H9 (cell line): ENCODE measurements around the gene CLRN1. TPM values are rescaled to one million over a fixed set of nuclear protein-coding genes. Genes with fewer than 3 reads are reported as not detected.

Source experiments
- DNase-seq: peaks from one replicate; pipeline ENCODE4 v3.0.0-alpha.2; 2017
- H2AFZ ChIP-seq: one replicate; pipeline ENCODE4 v1.6.1; 2013; ENCODE audit warnings: mild to moderate bottlenecking, low read length, control low read depth, moderate library complexity
- H2AK5ac ChIP-seq: 2 replicates; pipeline ENCODE4 v1.6.1; 2013; ENCODE audit warnings: low read length, control low read depth, mixed read lengths; ENCODE audit not compliant: insufficient read length
- H2BK120ac ChIP-seq: one replicate; pipeline ENCODE4 v1.6.1; 2013; ENCODE audit warnings: low read depth, mild to moderate bottlenecking, low read length, control low read depth, inconsistent platforms; ENCODE audit not compliant: poor library complexity, severe bottlenecking
- H2BK12ac ChIP-seq: 2 replicates; pipeline ENCODE4 v1.6.1; 2013; ENCODE audit warnings: low read length, control low read depth, mixed read lengths, low read depth; ENCODE audit not compliant: insufficient read length
- H2BK15ac ChIP-seq: 2 replicates; pipeline ENCODE4 v1.6.1; 2013; ENCODE audit warnings: low read depth, low read length, control low read depth
- H2BK20ac ChIP-seq: one replicate; pipeline ENCODE4 v1.6.1; 2013; ENCODE audit warnings: low read depth, mild to moderate bottlenecking, low read length, control low read depth, inconsistent platforms; ENCODE audit not compliant: poor library complexity, severe bottlenecking
- H2BK5ac ChIP-seq: 2 replicates; pipeline ENCODE4 v1.6.1; 2013; ENCODE audit warnings: low read length, control low read depth, mixed read lengths; ENCODE audit not compliant: insufficient read length
- H3K14ac ChIP-seq: 2 replicates; pipeline ENCODE4 v1.6.1; 2013; ENCODE audit warnings: low read length, control low read depth; ENCODE audit not compliant: insufficient read depth
- H3K18ac ChIP-seq: 2 replicates; pipeline ENCODE4 v1.6.1; 2013; ENCODE audit warnings: low read depth, mild to moderate bottlenecking, mixed read lengths, low read length, control low read depth; ENCODE audit not compliant: insufficient read length
- H3K23ac ChIP-seq: 2 replicates; pipeline ENCODE4 v1.6.1; 2013; ENCODE audit warnings: low read length, control low read depth, mixed read lengths, low read depth; ENCODE audit not compliant: insufficient read length
- H3K23me2 ChIP-seq: 2 replicates; pipeline ENCODE4 v1.6.1; 2013; ENCODE audit warnings: low read depth, mild to moderate bottlenecking, mixed read lengths, low read length, control low read depth; ENCODE audit not compliant: insufficient read length, poor library complexity, severe bottlenecking
- H3K27ac ChIP-seq: 2 replicates; pipeline ENCODE4 v1.5.1; 2013; ENCODE audit warnings: low read length, control low read depth, mixed read lengths, low read depth; ENCODE audit not compliant: insufficient read length
- H3K27me3 ChIP-seq: 2 replicates; pipeline ENCODE4 v1.6.1; 2013; ENCODE audit warnings: low read length, control low read depth, inconsistent platforms; ENCODE audit not compliant: insufficient read depth
- H3K4ac ChIP-seq: 2 replicates; pipeline ENCODE4 v1.6.1; 2013; ENCODE audit warnings: low read depth, mild to moderate bottlenecking, control low read depth, inconsistent platforms, low read length, moderate library complexity
- H3K4me1 ChIP-seq: 2 replicates; pipeline ENCODE4 v1.6.1; 2013; ENCODE audit warnings: low read length, control low read depth, inconsistent platforms; ENCODE audit not compliant: insufficient read depth
- H3K4me2 ChIP-seq: 2 replicates; pipeline ENCODE4 v1.6.1; 2013; ENCODE audit warnings: low read length, control low read depth, mixed read lengths; ENCODE audit not compliant: insufficient read length, insufficient read depth
- H3K56ac ChIP-seq: 2 replicates; pipeline ENCODE4 v1.6.1; 2013; ENCODE audit warnings: low read depth, mild to moderate bottlenecking, mixed read lengths, low read length, control low read depth; ENCODE audit not compliant: insufficient read length
- H3K79me1 ChIP-seq: 2 replicates; pipeline ENCODE4 v1.6.1; 2013; ENCODE audit warnings: low read depth, mild to moderate bottlenecking, moderate library complexity, low read length, control low read depth, inconsistent platforms; ENCODE audit not compliant: insufficient read depth, poor library complexity, severe bottlenecking
- H3K79me2 ChIP-seq: 2 replicates; pipeline ENCODE4 v1.6.1; 2013; ENCODE audit warnings: low read length, control low read depth, inconsistent platforms; ENCODE audit not compliant: insufficient read depth
- H3K9ac ChIP-seq: 2 replicates; pipeline ENCODE4 v1.6.1; 2013; ENCODE audit warnings: low read length, control low read depth, mixed read lengths; ENCODE audit not compliant: insufficient read length; ENCODE audit errors: extremely low read depth
- H3K9me3 ChIP-seq: one replicate; pipeline ENCODE4 v1.6.1; 2013; ENCODE audit warnings: low read depth, low read length, inconsistent platforms; ENCODE audit not compliant: control insufficient read depth
- H3T11ph ChIP-seq: one replicate; pipeline ENCODE4 v1.6.1; 2013; ENCODE audit warnings: mild to moderate bottlenecking, low read length, control low read depth, inconsistent platforms
- H4K20me1 ChIP-seq: one replicate; pipeline ENCODE4 v1.6.1; 2013; ENCODE audit not compliant: control insufficient read depth, insufficient read length, insufficient read depth
- H4K5ac ChIP-seq: 2 replicates; pipeline ENCODE4 v1.6.1; 2013; ENCODE audit warnings: low read depth, mild to moderate bottlenecking, mixed read lengths, low read length, control low read depth; ENCODE audit not compliant: insufficient read length
- H4K8ac ChIP-seq: replicated peaks from 2 replicates; pipeline ENCODE4 v1.6.1; 2013; ENCODE audit warnings: low read length, control low read depth, mixed read lengths, low read depth; ENCODE audit not compliant: insufficient read length
- H4K91ac ChIP-seq: 2 replicates; pipeline ENCODE4 v1.6.1; 2013; ENCODE audit warnings: low read depth, mild to moderate bottlenecking, moderate library complexity, mixed read lengths, low read length, control low read depth; ENCODE audit not compliant: insufficient read length
- H3K27ac Mint-ChIP-seq, 3 experiments: 2 replicates in 2 of 3; 3 replicates in 1 of 3; pipeline ENCODE4 v1.8.0; 2020 to 2021; ENCODE audit warnings: mixed read lengths in 3 of 3, mild to moderate bottlenecking in 1 of 3, moderate library complexity in 1 of 3
- H3K27me3 Mint-ChIP-seq: 2 replicates; pipeline ENCODE4 v1.8.0; 2021; ENCODE audit warnings: low read depth, mild to moderate bottlenecking, moderate library complexity, mixed read lengths
- H3K36me3 Mint-ChIP-seq, 3 experiments: 2 replicates in 2 of 3; 3 replicates in 1 of 3; pipeline ENCODE4 v1.8.0; 2020 to 2021; ENCODE audit warnings: low read depth in 3 of 3, mixed read lengths in 3 of 3; ENCODE audit not compliant: insufficient read depth in 1 of 3
- H3K4me1 Mint-ChIP-seq, 2 experiments: 2 replicates each; pipeline ENCODE4 v1.8.0; 2020; ENCODE audit warnings: mixed read lengths in 2 of 2
- H3K4me3 Mint-ChIP-seq, 2 experiments: 2 replicates in 1 of 2; 3 replicates in 1 of 2; pipeline ENCODE4 v1.8.0; 2020 to 2021; ENCODE audit warnings: mild to moderate bottlenecking in 2 of 2, mixed read lengths in 2 of 2, moderate library complexity in 1 of 2
- H3K9me3 Mint-ChIP-seq, 2 experiments: 2 replicates in 1 of 2; 3 replicates in 1 of 2; pipeline ENCODE4 v1.8.0; 2020; ENCODE audit warnings: mild to moderate bottlenecking in 2 of 2, mixed read lengths in 2 of 2, moderate library complexity in 1 of 2
- WGBS: extraction: QIAGEN DNeasy Blood & Tissue Kit; methylation state at CpG from one replicate; pipeline ENCODE4 v1.1.7; 2013; ENCODE audit warnings: missing lambda C conversion rate, low lambda C conversion rate, mixed read lengths; ENCODE audit not compliant: insufficient read length; ENCODE audit errors: extremely low coverage; 5-methylcytosine and 5-hydroxymethylcytosine counted together
- total RNA-seq: library from RNA; stranded (reverse); gene quantifications from 2 replicates; pipeline ENCODE4 v1.2.1, GENCODE V29; 2021
- TF ChIP-seq, protein P1 (sequence below): fragments of 200-600 bp; sonication (generic); conservative IDR thresholded peaks from 3 replicates; pipeline ENCODE4 v1.8.0; 2021; ENCODE audit warnings: antibody characterized with exemption, mild to moderate bottlenecking

The CLRN1 gene
- total RNA-seq, 1 experiment from 2014 or later: not detected

DNA sequence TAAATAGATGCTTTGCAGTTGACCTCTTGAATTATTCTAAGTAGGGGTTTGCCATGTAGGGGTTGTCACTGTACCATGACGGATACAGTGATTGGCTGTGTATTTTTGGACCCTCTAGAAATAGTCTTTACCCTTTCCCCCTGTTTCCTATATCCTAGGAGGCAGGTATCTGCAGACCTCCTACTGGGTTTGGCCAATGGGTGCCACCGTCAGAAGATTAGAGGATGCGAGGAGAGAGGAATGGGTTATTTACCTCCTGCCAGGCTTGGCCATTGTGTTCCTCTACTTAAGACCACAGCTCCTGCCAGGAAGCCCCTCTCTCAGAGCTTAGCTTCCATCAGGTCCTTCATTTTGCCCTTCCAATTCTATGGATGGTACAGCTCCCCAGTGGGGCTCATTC is 40.2 kb upstream of the CLRN1 start:
- H2AK5ac ChIP-seq: no peak overlapping the region
- H3K14ac ChIP-seq: no peak overlapping the region
- no peaks in the 10 kb centered on the region for H3K4me1 ChIP-seq
- DNase-seq: no peak
- Mint-ChIP-seq H3K27ac (no peak overlapping the region), H3K4me3 (no peak overlapping the region), H3K27me3 (no peaks in the 10 kb centered on the region), H3K9me3 (no peaks in the 10 kb centered on the region), H3K36me3 (no peaks in the 10 kb centered on the region), H3K4me1 (peaks cover 8 to 10% of the 10 kb centered on the region in 2 experiments)
- H3K23ac ChIP-seq: no peak overlapping the region
- no peak overlapping the region for H2AFZ ChIP-seq
- no peaks in the 10 kb centered on the region for H3K23me2 ChIP-seq
- H3T11ph ChIP-seq: no peak overlapping the region
- WGBS: no CpG with 5 or more reads among the region's 3 CpGs
- H3K79me1 ChIP-seq: no peaks in the 10 kb centered on the region
- no peak overlapping the region for H3K56ac ChIP-seq
- H4K5ac ChIP-seq: no peak overlapping the region
- H4K91ac ChIP-seq: no peak overlapping the region
- no peaks in the 10 kb centered on the region for H3K79me2 ChIP-seq
- H2BK5ac ChIP-seq: no peak overlapping the region
- H2BK15ac ChIP-seq: no peak overlapping the region
- no peak overlapping the region for H4K8ac ChIP-seq
- H3K27me3 ChIP-seq: no peaks in the 10 kb centered on the region
- TF ChIP-seq, protein P1, sequence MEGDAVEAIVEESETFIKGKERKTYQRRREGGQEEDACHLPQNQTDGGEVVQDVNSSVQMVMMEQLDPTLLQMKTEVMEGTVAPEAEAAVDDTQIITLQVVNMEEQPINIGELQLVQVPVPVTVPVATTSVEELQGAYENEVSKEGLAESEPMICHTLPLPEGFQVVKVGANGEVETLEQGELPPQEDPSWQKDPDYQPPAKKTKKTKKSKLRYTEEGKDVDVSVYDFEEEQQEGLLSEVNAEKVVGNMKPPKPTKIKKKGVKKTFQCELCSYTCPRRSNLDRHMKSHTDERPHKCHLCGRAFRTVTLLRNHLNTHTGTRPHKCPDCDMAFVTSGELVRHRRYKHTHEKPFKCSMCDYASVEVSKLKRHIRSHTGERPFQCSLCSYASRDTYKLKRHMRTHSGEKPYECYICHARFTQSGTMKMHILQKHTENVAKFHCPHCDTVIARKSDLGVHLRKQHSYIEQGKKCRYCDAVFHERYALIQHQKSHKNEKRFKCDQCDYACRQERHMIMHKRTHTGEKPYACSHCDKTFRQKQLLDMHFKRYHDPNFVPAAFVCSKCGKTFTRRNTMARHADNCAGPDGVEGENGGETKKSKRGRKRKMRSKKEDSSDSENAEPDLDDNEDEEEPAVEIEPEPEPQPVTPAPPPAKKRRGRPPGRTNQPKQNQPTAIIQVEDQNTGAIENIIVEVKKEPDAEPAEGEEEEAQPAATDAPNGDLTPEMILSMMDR: no peak
- no peak overlapping the region for H3K4ac ChIP-seq
- no peak overlapping the region for H3K27ac ChIP-seq
- no peak overlapping the region for H2BK20ac ChIP-seq
- no peak overlapping the region for H3K4me2 ChIP-seq
- no peak overlapping the region for H2BK12ac ChIP-seq
- no peak overlapping the region for H3K9ac ChIP-seq
- no peak overlapping the region for H2BK120ac ChIP-seq
- no peaks in the 10 kb centered on the region for H3K9me3 ChIP-seq
- no peak overlapping the region for H3K18ac ChIP-seq
- H4K20me1 ChIP-seq: no peaks in the 10 kb centered on the region
